OCI-LY3 (cell line): ENCODE data around the gene IGF2BP3.

Source experiments
- H2AFZ ChIP-seq: fragments of 200-600, 300-600 bp; shearing (Covaris generic); 2 replicates; pipeline ENCODE4 v1.6.0; 2014; ENCODE audit warnings: antibody characterized with exemption, low read depth, low read length
- H3K27ac ChIP-seq: fragments of 200-600, 300-600 bp; sonication (generic); 2 replicates; pipeline ENCODE4 v1.5.1; 2014; ENCODE audit warnings: mild to moderate bottlenecking, low read length, moderate library complexity, mixed read lengths
- H3K27me3 ChIP-seq: fragments of 200-600, 300-600 bp; sonication (generic); 2 replicates; pipeline ENCODE4 v1.6.1; 2014; ENCODE audit warnings: low read depth, low read length, mixed read lengths
- H3K36me3 ChIP-seq: fragments of 200-600, 300-600 bp; sonication (generic); replicated peaks from 2 replicates; pipeline ENCODE3; 2014; ENCODE audit warnings: low read depth, low read length, mixed read lengths
- H3K4me1 ChIP-seq: fragments of 300-600, 200-600 bp; sonication (generic); 2 replicates; pipeline ENCODE4 v1.6.1; 2014; ENCODE audit warnings: low read length, mixed read lengths
- H3K4me2 ChIP-seq: fragments of 200-600, 300-600 bp; sonication (generic); 2 replicates; pipeline ENCODE4 v1.6.1; 2014; ENCODE audit warnings: low read length, mixed read lengths
- H3K4me3 ChIP-seq: fragments of 300-600, 200-600 bp; sonication (generic); 2 replicates; pipeline ENCODE4 v1.5.1; 2014; ENCODE audit warnings: antibody characterized with exemption, mild to moderate bottlenecking, low read length, moderate library complexity
- H3K79me2 ChIP-seq: fragments of 300-600, 200-600 bp; shearing (Covaris generic); 2 replicates; pipeline ENCODE4 v1.6.1; 2014; ENCODE audit warnings: mild to moderate bottlenecking, low read length, mixed read lengths
- H3K9ac ChIP-seq: fragments of 300-600, 200-600 bp; shearing (Covaris generic); 2 replicates; pipeline ENCODE4 v1.6.0; 2014; ENCODE audit warnings: mild to moderate bottlenecking, low read length, moderate library complexity
- H3K9me3 ChIP-seq: fragments of 200-600, 300-600 bp; shearing (Covaris generic); 2 replicates; pipeline ENCODE4 v1.6.1; 2014; ENCODE audit warnings: low read length, mixed read lengths; ENCODE audit not compliant: insufficient read depth
- H4K20me1 ChIP-seq: fragments of 200-600, 300-600 bp; sonication (generic); 2 replicates; pipeline ENCODE4 v1.6.1; 2016; ENCODE audit warnings: low read length, mixed read lengths; ENCODE audit not compliant: insufficient read depth
- EZH2phosphoT487 ChIP-seq: fragments of 200-600 bp; shearing (Covaris generic); IDR thresholded peaks from 2 replicates; pipeline ENCODE4 v1.6.1; 2018; ENCODE audit warnings: antibody characterized with exemption, mixed run types, low read depth
- TF ChIP-seq, protein P1 (sequence below): fragments of 200-600, 300-600 bp; sonication (generic); IDR thresholded peaks from 2 replicates; pipeline ENCODE4 v1.5.1; 2014; ENCODE audit warnings: antibody characterized with exemption, low read length, low read depth

IGF2BP3 gene

DNA sequence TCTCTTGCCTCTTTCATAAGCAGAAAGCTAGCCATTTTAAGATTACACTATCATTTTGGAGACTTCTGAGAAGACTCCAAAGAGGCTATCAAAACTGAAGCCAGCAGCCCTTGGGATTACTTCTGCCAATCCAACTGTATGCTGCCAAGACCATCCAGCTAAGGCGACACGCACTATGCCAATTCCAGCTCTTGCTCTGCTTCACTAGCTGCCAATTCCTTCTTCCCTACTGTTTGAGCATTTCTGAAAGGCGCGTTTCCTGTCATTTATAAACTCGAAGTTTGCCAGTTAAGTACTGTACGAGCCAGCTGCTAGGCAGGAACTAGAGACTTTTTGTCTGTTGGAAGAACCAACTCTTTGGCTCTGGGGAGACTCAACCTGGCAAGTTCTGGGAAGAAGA lies 134.7 kb downstream of the IGF2BP3 start:
- Histone ChIP-seq H3K9ac (no peak overlapping the region), H3K9me3 (no peaks in the 10 kb centered on the region), H3K4me2 (no peak overlapping the region), H4K20me1 (no peaks in the 10 kb centered on the region), H3K79me2 (no peaks in the 10 kb centered on the region), H3K27me3 (no peaks in the 10 kb centered on the region), H3K27ac (no peak overlapping the region), H3K36me3 (peaks cover 50% of the 10 kb centered on the region), H3K4me1 (peaks cover 4% of the 10 kb centered on the region; the same call in 1 of the 2 replicates), H2AFZ (no peak overlapping the region), H3K4me3 (no peak overlapping the region)
- no peak for TF ChIP-seq EZH2phosphoT487
- TF ChIP-seq, protein P1, sequence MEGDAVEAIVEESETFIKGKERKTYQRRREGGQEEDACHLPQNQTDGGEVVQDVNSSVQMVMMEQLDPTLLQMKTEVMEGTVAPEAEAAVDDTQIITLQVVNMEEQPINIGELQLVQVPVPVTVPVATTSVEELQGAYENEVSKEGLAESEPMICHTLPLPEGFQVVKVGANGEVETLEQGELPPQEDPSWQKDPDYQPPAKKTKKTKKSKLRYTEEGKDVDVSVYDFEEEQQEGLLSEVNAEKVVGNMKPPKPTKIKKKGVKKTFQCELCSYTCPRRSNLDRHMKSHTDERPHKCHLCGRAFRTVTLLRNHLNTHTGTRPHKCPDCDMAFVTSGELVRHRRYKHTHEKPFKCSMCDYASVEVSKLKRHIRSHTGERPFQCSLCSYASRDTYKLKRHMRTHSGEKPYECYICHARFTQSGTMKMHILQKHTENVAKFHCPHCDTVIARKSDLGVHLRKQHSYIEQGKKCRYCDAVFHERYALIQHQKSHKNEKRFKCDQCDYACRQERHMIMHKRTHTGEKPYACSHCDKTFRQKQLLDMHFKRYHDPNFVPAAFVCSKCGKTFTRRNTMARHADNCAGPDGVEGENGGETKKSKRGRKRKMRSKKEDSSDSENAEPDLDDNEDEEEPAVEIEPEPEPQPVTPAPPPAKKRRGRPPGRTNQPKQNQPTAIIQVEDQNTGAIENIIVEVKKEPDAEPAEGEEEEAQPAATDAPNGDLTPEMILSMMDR = no peak

DNA sequence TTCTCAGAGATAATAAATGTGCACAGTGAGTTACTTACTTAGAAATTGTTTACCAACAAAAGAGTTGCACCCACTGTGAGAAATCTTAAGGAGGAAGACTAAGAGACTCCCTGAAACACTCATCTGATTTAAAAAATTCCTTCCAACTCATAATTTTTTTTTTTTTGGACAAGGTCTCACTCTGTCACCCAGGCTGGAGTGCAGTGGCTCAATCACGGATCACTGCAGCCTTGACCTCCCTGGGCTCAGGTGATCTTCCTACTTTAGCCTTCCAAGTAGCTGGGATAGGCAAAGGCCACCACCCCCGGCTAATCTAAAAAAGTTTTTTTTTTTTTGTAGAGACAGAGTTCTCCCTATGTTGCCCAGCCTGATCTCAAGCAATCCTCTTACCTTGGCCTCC lies 135.2 kb downstream of the IGF2BP3 start:
- Histone ChIP-seq H2AFZ (no peak overlapping the region), H3K27me3 (no peaks in the 10 kb centered on the region), H3K9me3 (no peaks in the 10 kb centered on the region), H3K9ac (no peak overlapping the region), H3K27ac (no peak overlapping the region), H3K4me1 (peaks cover 4% of the 10 kb centered on the region; the same call in 1 of the 2 replicates), H3K79me2 (no peaks in the 10 kb centered on the region), H3K4me3 (no peak overlapping the region), H3K36me3 (peaks cover 47% of the 10 kb centered on the region), H4K20me1 (no peaks in the 10 kb centered on the region), H3K4me2 (no peak overlapping the region)
- TF ChIP-seq, protein P1 = no peak
- no peak for TF ChIP-seq EZH2phosphoT487

DNA sequence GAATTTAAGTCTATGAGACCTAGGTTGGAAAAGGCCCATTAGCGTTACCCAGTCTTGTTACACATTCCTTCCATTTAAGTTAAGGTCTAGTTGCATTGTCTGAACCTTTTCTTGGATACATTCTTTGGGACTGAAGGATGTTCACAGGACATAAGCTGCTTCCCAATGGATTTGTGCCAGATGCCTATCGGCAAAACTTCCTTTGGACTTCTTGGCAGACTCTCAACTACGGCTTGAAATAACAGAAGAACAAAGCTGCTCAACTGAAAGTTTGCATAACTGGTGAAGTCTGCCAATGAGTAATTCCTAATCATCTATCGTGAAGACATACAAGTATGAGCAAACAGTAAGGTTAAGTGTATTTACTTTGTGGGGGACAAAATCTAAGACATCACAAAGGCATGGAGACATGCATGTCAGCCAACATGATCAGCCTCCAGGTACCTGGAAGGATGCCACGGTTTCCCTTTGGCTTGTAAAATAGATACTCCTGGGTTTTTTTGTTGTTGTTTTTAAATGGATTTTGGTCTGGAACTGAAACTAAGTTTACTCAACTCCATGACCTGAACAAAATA lies 135.7 kb downstream of the IGF2BP3 start:
- Histone ChIP-seq H3K4me3 (no peak overlapping the region), H3K79me2 (no peaks in the 10 kb centered on the region), H3K27me3 (no peaks in the 10 kb centered on the region), H2AFZ (no peak overlapping the region), H4K20me1 (no peaks in the 10 kb centered on the region), H3K4me1 (peaks cover 4% of the 10 kb centered on the region; the same call in 1 of the 2 replicates), H3K9ac (no peak overlapping the region), H3K36me3 (peaks cover 47% of the 10 kb centered on the region), H3K27ac (no peak overlapping the region), H3K9me3 (no peaks in the 10 kb centered on the region), H3K4me2 (no peak overlapping the region)
- no peak for TF ChIP-seq EZH2phosphoT487
- TF ChIP-seq, protein P1 = no peak

DNA sequence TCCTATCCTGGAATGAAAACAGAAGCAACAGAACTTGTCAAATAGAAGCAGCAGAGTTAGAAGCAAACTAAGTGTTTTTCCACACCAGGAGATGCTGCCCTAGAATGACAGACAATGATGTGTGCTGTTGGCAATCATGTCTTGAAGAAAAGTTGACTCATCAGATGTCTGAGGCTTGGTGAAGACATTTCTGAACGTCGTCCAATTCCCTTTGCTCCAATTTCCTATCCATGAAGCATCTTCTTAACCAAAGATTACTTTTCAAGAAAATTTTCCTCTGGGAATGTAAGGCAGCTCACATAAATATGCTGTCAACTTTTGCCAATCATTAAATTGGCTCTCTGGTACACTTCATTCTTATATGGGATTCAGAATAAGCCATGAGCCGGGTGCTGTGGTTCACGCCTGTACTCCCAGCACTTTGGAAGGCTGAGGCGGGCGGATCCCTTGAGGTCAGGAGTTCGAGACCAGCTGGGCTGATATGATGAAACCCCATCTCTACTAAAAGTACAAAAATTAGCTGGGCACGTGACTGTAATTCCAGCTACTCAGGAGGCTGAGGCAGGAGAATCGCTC lies 136.5 kb downstream of the IGF2BP3 start:
- no peak overlapping the region for H3K27ac ChIP-seq
- H3K4me3 ChIP-seq = no peak overlapping the region
- H3K79me2 ChIP-seq = no peaks in the 10 kb centered on the region
- no peaks in the 10 kb centered on the region for H4K20me1 ChIP-seq
- H3K27me3 ChIP-seq = no peaks in the 10 kb centered on the region
- H3K4me1 ChIP-seq = peaks cover 4% of the 10 kb centered on the region; the same call in 1 of the 2 replicates
- no peak overlapping the region for H3K4me2 ChIP-seq
- peaks cover 44% of the 10 kb centered on the region for H3K36me3 ChIP-seq
- H3K9ac ChIP-seq = no peak overlapping the region
- no peak for TF ChIP-seq EZH2phosphoT487
- TF ChIP-seq, protein P1 = no peak
- H2AFZ ChIP-seq = no peak overlapping the region
- no peaks in the 10 kb centered on the region for H3K9me3 ChIP-seq
